Activated CD4-positive, alpha-beta T cell treated with anti-CD3 and anti-CD28 coated beads, Interleukin-10, Interleukin-2, amounts not matched to agents 100 ng/mL and 50 ng/mL, durations not matched to agents 16 hours and 8 hours (primary cell): ENCODE results near the gene KDF1.

Source experiments
- DNase-seq: peaks from one replicate; pipeline ENCODE4 v3.0.0-alpha.2; 2020

The KDF1 gene

GRCh38 chr1:26913754-26914619 is 46.3 kb downstream of the KDF1 start, which contains the start of gene NR0B2:
NR0B2 (minus strand) TSS chr1:26913975; CDS start chr1:26913940, 35 bp downstream.
- DNase-seq: no peak

- DNase-seq: no peak
These were observed 46.9 kb downstream of the KDF1 start for GRCh38 chr1:26913389-26913753.

GRCh38 chr1:26912147-26912490 is 48.1 kb downstream of the KDF1 start:
- no peak for DNase-seq

GRCh38 chr1:26911399-26912146 is 48.7 kb downstream of the KDF1 start:
- DNase-seq: no peak

- DNase-seq: no peak
These were observed 49.7 kb downstream of the KDF1 start for GRCh38 chr1:26910343-26911160.

- DNase-seq: no peak
These were observed 50.3 kb downstream of the KDF1 start for GRCh38 chr1:26909951-26910342.

- no peak for DNase-seq
These were observed 53.0 kb downstream of the KDF1 start for GRCh38 chr1:26907071-26907917.

- no peak for DNase-seq
These were observed 59.3 kb downstream of the KDF1 start for GRCh38 chr1:26900815-26901511.

- DNase-seq: peak; percentile 93
These were observed 60.1 kb downstream of the KDF1 start, which contains the start of gene GPATCH3 for GRCh38 chr1:26900001-26900814. GPATCH3 (minus strand) TSS chr1:26900467; CDS start chr1:26900442, 25 bp downstream.
